ENCODE results near the gene SRSF4.

GRCh38 chr1:29180497-29181412 lies 945 bp downstream of the SRSF4 start:
- no peak for TF ChIP-seq EZH2 (IDR thresholded peaks at IDR 0.05; ENCODE audit: borderline replicate concordance, low read length)
- TF ChIP-seq CTCF (IDR thresholded peaks at IDR 0.05; ENCODE audit: low read length) = no peak
